Effector memory CD4-positive, alpha-beta T cell (primary cell): ENCODE results near the gene TBC1D2B.

ENCODE experiments used
- DNase-seq, 3 donors: peaks; one replicate each; pipeline ENCODE4 v3.0.0-alpha.2; 2020
- H3K27ac ChIP-seq: 2 replicates; pipeline ENCODE4 v1.7.0; 2013; ENCODE audit warnings: mild to moderate bottlenecking, low read length, moderate library complexity; ENCODE audit not compliant: insufficient read depth, poor library complexity, severe bottlenecking
- H3K27me3 ChIP-seq: replicated peaks from 2 replicates; pipeline ENCODE4 v1.7.0; 2013; ENCODE audit warnings: mild to moderate bottlenecking, low read length; ENCODE audit not compliant: insufficient read depth, control insufficient read depth, poor library complexity, severe bottlenecking
- H3K36me3 ChIP-seq: 2 replicates; pipeline ENCODE4 v1.7.0; 2013; ENCODE audit warnings: mild to moderate bottlenecking, low read length, moderate library complexity; ENCODE audit not compliant: control insufficient read depth, insufficient read depth
- H3K4me1 ChIP-seq: 2 replicates; pipeline ENCODE4 v1.7.0; 2013; ENCODE audit warnings: low read length, mild to moderate bottlenecking; ENCODE audit not compliant: control insufficient read depth, insufficient read depth, poor library complexity, severe bottlenecking
- H3K4me3 ChIP-seq: 2 replicates; pipeline ENCODE4 v1.7.0; 2013; ENCODE audit warnings: low read length, low read depth, mild to moderate bottlenecking; ENCODE audit not compliant: insufficient read depth, poor library complexity, severe bottlenecking
- H3K9me3 ChIP-seq: 2 replicates; pipeline ENCODE4 v1.7.0; 2013; ENCODE audit warnings: mild to moderate bottlenecking, low read length, moderate library complexity; ENCODE audit not compliant: control insufficient read depth

Gene TBC1D2B

DNA sequence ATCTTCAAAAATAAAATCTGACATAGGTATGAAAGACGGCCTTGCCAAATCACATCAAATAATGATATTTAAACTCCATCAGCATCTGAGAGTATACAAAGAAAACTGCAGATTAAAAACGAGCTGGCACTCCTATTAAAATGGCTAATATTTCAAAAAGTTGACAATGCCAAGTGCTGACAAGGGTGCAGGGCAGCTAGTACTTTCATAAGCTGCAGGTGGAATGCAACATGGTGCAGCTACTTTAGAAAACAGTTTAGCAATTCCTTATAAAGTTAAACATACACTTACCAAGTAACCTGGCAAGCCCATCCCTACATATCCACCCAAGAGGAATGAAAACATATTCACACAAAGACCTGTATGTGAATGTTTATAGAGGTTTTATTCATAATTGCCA lies 23.0 kb downstream of the TBC1D2B start:
- Histone ChIP-seq H3K9me3 (no peaks in the 10 kb centered on the region), H3K27ac (peak overlapping the region; percentile 48), H3K4me3 (no peak overlapping the region), H3K27me3 (no peaks in the 10 kb centered on the region), H3K4me1 (peaks cover 91% of the 10 kb centered on the region), H3K36me3 (no peaks in the 10 kb centered on the region)
- no peak for DNase-seq

DNA sequence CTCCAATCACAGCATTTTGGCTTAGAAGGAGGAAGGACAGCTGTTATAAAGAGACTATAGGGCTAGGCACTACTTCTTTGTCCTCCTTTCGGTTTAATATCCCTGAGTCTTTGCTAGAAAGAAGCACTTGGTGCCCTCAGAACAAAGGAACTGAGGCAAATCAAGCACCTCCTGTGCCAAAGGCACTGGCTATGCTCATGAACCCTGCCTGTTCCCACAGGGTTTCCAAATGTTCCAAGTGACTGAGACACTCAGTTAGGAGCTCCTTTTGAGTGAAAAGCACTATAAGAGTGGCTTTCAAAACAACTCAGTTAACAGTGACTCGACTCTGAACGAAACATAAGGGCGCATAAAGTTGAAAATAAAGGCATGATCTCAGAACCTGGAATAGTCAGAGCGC lies 25.0 kb downstream of the TBC1D2B start:
- Histone ChIP-seq H3K27me3 (no peaks in the 10 kb centered on the region), H3K36me3 (no peaks in the 10 kb centered on the region), H3K27ac (peak overlapping the region; percentile 73), H3K9me3 (no peaks in the 10 kb centered on the region), H3K4me3 (no peak overlapping the region), H3K4me1 (peaks cover 91% of the 10 kb centered on the region)
- DNase-seq = no peak

DNA sequence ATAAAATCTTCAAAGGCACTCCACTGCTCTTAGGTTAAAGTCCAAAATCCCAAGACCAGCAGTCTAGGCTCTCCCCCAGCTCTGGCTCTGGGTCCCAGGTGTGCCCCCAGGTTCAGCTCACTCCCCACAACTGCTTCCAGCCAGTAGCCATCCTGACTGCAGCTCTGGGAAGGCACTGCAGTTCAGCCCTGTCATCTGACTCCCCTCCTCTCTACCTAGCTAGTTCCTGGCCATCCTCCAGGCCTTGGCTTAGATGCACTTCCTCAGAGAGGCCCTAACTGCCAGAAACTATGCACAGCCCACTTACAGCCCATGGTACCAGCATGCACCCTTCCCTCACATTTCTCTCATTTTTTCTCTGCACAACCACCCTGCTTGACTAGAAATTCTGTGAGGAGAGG lies 25.5 kb downstream of the TBC1D2B start:
- no peak for DNase-seq
- Histone ChIP-seq H3K9me3 (no peaks in the 10 kb centered on the region), H3K27ac (peak overlapping the region; percentile 73), H3K4me1 (peaks cover 91% of the 10 kb centered on the region), H3K4me3 (no peak overlapping the region), H3K36me3 (no peaks in the 10 kb centered on the region), H3K27me3 (no peaks in the 10 kb centered on the region)

DNA sequence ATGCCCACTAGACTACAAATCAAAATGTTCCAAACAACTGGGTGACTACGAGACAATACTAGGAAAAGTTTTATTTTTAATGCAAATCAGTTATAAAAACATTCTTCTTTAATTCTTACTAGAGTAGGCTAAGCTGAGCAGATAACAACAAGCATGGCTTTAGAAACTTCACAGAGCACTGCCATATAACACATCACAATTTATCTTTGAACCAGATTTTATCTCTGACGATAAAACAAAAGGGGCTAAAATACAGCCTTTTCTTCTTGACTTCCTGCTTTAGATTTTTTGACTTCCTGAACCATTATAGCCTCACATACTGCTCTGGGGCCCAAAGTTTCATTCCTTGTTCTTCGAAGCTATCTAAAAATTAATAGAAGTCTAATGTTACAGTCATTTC lies 25.9 kb downstream of the TBC1D2B start:
- Histone ChIP-seq H3K9me3 (no peaks in the 10 kb centered on the region), H3K27me3 (no peaks in the 10 kb centered on the region), H3K36me3 (no peaks in the 10 kb centered on the region), H3K27ac (peak overlapping the region; percentile 73), H3K4me1 (peaks cover 91% of the 10 kb centered on the region), H3K4me3 (no peak overlapping the region)
- no peak for DNase-seq

DNA sequence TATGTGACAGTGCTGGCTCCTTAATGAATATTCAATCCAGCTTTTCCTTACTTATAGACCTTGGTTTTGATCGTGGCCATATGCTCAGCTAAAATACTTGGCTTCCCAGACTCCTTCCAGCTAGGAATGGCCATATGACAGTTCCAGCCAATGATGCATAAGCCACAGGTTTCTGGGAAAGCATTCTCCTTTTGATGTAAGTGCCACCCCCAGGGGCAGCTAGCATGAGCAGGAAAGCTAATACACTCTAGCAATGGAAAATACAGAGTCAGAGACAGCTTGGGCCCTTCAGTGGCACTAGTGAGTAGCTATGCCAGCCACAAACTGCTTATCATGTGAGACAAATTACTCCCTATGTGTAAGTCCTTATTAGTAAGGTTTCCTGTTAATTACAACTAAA lies 26.7 kb downstream of the TBC1D2B start:
- Histone ChIP-seq H3K4me3 (no peak overlapping the region), H3K9me3 (no peaks in the 10 kb centered on the region)
- peak in 1 of 3 donors; percentile 16 for DNase-seq

DNA sequence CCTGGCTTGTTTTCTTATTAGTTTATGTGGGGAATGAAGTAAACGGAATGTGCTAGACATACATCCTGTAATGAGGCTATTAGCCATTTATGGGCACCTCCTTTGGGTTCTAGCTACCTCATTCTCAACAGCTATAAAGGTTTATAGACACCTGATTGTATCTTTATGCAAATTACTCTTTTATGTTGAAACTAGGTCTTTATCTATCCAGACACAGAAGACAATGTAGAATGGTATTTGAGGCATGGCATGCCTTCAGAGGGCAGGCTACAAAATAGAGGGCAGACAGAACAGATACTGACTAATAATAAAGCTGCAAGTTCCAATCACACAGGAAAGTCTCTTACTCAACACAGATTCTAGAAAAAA lies 27.1 kb downstream of the TBC1D2B start:
- H3K4me3 ChIP-seq = no peak overlapping the region
- peak overlapping the region; percentile 73 for H3K27ac ChIP-seq
- H3K27me3 ChIP-seq = no peaks in the 10 kb centered on the region
- no peaks in the 10 kb centered on the region for H3K36me3 ChIP-seq
- H3K4me1 ChIP-seq = peaks cover 89% of the 10 kb centered on the region
- H3K9me3 ChIP-seq = no peaks in the 10 kb centered on the region
- DNase-seq = no peak

More for the DNA sequence above, 26.7 kb downstream of the TBC1D2B start:
- no peaks in the 10 kb centered on the region for H3K36me3 ChIP-seq
- no peaks in the 10 kb centered on the region for H3K27me3 ChIP-seq
- peaks cover 91% of the 10 kb centered on the region for H3K4me1 ChIP-seq
- H3K27ac ChIP-seq = peak overlapping the region; percentile 73

DNA sequence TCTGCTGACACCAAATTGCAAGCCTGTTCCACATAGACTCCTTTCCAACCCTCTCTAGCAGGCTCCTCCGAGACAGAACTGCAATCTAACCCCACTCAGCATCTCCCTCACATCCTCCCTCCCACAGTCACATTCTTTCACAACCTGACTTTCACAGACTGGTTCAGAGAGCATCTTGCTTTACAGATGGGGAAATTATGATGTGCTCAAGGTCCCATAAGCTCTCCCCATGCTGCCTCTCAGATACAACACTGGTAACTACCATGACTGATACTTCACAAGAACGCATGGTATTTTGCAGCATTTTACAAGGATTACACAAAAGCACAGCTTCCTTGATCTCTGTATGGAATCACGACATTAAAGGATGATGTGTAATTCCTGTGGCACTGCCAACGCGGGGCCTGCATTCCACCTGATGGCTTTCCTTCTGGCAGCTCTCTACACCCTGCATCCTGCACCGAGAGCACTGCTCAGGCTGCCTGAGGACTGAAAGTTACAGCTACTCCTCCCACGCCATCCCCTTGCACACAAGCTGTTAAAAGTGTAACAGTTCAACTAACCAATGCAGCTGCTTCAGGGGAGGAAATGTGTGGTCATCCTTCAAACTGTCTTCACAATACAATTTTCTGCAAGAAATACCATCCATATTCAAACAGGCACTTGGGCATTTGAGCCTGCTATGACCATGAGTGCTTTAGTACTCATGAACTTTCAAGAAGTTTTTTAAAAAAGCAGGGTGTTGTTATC lies 27.6 kb downstream of the TBC1D2B start:
- Histone ChIP-seq H3K9me3 (no peaks in the 10 kb centered on the region), H3K36me3 (no peaks in the 10 kb centered on the region), H3K27me3 (no peaks in the 10 kb centered on the region), H3K4me3 (no peak overlapping the region), H3K4me1 (peaks cover 89% of the 10 kb centered on the region), H3K27ac (peak overlapping the region; percentile 73)
- no peak for DNase-seq

DNA sequence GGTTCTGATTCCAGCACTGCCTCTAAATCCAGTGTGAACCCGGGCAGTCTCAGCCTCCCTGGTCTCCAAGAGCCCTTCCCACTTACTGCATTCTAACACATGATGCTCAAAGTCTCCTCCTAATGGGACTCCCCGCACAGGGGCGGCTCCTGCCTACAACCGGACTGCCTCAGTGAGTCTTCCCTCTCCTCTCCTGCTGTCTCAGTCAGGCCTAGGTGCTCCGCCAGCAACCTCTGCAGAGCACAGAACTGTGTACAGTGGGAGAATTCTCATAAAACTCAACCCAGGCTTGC lies 28.9 kb downstream of the TBC1D2B start:
- no peak for DNase-seq
- H3K27me3 ChIP-seq = no peaks in the 10 kb centered on the region
- peak overlapping the region; percentile 73 for H3K27ac ChIP-seq
- H3K9me3 ChIP-seq = no peaks in the 10 kb centered on the region
- H3K36me3 ChIP-seq = peaks cover 4% of the 10 kb centered on the region
- peaks cover 89% of the 10 kb centered on the region for H3K4me1 ChIP-seq
- no peak overlapping the region for H3K4me3 ChIP-seq

DNA sequence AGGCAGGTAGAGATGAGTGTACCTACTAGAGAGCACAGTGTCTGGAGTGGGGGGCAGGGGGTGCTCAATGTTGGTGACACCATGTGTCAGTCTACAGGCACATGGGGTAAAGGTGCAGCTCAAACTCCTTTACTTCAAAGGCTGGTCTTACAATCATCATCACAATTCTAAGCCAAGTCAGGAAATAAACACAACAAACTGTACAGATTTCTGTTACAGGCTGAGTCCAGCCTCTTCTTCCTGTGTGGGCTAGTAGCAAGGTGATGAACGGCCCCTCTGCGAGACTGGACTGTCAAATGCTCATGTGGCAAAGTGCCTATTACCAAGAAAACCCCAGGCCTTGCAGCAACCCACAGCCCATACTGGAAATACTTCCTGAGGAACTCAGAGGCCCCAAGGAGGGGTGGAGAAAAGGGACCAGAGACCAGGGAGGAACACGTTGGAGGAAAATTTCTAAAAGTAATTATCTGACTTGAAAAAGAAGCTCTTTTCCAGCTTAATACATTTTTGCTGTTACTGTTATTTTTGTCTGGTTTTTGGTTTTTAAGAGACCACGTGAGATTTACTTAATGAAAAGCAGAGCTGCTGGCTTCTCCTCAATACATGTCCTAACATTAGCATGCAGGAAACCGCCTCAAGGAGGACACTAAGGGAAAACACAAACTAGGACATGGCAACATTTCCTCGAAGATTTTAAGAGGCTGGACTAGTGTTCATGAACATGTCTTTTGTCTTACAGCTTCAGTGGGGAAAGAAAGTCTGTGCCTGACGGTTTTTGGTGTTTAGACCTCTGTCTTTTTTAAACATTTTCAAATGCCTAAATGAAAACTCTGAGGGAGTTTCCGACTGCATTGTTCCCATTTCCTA lies 29.5 kb downstream of the TBC1D2B start:
- H3K27ac ChIP-seq = peak overlapping the region; percentile 73
- H3K4me1 ChIP-seq = peaks cover 95% of the 10 kb centered on the region
- peak in 1 of 3 donors; percentile 33 for DNase-seq
- no peaks in the 10 kb centered on the region for H3K9me3 ChIP-seq
- H3K27me3 ChIP-seq = no peaks in the 10 kb centered on the region
- H3K4me3 ChIP-seq = peak overlapping the region; percentile 11
- H3K36me3 ChIP-seq = peaks cover 9% of the 10 kb centered on the region

DNA sequence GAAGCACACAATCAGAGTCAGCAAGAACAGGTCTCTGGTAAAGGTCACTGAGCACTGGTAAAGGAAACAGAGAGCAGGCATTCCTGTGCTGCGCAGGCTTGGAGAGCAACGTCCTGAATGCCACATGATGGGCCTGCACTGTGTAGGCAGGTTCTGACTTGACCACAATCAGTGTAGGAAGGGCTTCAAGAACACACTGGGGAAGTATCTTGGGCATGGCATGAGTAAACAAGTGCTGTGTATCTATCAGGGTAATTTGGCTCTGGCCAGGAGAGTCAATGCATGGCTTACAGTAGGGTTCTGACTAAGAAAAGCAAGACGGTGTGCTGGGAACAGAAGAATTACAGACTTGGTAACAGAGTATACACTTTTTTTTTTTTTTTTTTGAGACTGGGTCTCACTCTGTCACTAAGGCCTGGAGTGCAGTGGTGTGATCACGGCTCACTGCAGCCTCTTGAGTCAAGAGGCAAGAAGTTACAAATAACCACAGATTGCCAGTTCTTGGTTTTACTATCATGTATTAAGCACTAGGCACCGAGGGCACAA lies 30.6 kb downstream of the TBC1D2B start:
- Histone ChIP-seq H3K27me3 (no peaks in the 10 kb centered on the region), H3K9me3 (no peaks in the 10 kb centered on the region), H3K4me1 (peaks cover 96% of the 10 kb centered on the region), H3K27ac (peak overlapping the region; percentile 73), H3K36me3 (peaks cover 17% of the 10 kb centered on the region), H3K4me3 (peak overlapping the region; percentile 11)
- DNase-seq = peak in 1 of 3 donors; percentile 18
